GM18499 (cell line): Measurements from ENCODE around the gene LMAN1.

Experiments used
- ATAC-seq: cut with Tn5 transposase; IDR thresholded peaks from one replicate; pipeline ENCODE4 v1.9.1; 2021; ENCODE audit warnings: moderate number of reproducible peaks; ENCODE audit not compliant: insufficient read depth, unreplicated experiment

The LMAN1 gene

GRCh38 chr18:59308248-59308937 is 50.7 kb downstream of the LMAN1 start:
- ATAC-seq, result no peak

GRCh38 chr18:59306640-59307039 is 52.4 kb downstream of the LMAN1 start:
- ATAC-seq, result no peak

GRCh38 chr18:59305295-59305694 is 53.8 kb downstream of the LMAN1 start:
- no peak for ATAC-seq

DNA sequence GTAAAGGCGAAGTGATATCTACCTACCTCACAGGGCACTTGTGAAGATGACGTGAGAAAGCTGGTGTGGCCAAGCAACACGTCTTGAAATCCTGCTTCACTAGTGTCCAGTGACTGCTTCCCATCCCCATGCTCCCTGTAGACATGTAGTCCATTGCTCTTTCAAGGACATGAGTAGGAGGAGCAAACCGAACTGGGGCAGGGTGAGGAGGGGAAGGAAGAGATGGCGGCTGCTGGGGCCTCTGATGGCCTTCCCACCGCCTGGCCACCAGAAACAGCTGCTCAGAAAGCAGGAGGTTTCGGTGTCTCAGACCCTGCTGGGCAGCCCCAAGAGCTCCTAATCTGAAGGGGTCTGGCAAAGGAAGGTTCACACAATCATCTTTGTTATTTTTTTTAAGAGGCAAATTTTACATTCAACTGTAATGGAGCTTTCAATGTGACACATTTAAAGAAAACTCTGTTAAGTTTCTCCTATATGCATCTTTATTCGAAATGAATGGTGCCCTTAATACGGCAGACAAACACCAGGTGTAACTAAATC is 55.3 kb downstream of the LMAN1 start:
- ATAC-seq, result no peak

DNA sequence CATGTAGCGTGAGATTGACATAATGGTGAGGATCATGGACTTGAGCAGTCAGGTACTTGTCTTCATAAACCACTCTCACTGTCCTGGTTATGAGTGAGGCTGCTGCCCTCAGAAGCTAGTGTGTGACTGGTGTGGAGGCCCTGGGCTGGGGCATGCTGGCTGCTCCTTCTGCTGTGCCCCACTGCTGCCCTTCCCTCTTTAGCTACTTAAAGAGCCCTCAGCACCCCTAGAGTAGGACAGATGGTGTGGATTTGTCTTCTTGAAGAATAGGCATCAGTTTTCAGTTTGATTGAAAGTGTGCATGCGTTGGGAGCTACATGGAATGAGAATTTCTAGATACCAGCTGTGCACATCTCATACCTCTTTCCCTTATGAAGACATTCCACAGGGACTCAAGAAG is 56.1 kb downstream of the LMAN1 start:
- no peak for ATAC-seq

GRCh38 chr18:59301929-59302328 is 57.1 kb downstream of the LMAN1 start:
- no peak for ATAC-seq

- no peak for ATAC-seq
Measured at GRCh38 chr18:59300676-59301285, 58.3 kb downstream of the LMAN1 start.

GRCh38 chr18:59298871-59299270 is 60.2 kb downstream of the LMAN1 start:
- ATAC-seq, result no peak

DNA sequence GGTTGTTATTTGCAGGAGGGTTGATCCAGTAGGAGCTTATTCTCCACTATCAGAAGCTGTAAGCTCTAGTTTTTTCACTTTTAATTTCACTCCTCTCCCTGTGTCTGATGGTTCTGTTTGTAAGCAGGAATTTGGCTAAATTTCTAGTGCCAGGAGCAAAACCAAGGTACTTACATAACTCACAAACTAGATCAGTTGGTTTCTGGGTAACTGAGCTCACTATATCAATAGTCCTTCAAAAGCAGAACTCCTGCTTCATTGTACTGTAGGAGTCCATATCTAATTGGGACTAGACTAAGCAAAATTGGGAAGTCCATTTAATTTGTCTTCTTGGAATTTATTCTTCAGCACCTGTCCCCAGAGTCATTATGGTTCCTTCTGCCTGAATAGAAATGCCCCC is 65.7 kb downstream of the LMAN1 start:
- no peak for ATAC-seq

DNA sequence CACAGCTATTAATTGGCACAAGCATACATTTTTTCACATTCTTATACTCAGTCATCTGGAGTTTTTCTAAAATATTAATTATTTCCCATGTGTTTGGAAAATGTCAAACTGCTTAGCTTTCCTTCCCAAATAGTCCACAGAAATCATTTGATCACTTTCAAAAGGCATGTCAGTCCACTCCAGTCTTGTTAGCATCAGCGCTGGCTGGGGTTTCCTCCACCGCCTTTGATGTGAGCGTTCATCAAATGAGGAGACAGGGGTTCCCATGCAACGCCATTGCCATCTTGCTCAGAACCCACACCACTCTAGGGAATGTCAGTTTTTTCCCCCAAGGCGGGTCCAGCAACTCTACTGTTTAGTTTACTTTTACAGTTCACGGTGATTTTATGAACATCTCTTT is 72.7 kb downstream of the LMAN1 start:
- ATAC-seq, result no peak

GRCh38 chr18:59282341-59282740 is 76.7 kb downstream of the LMAN1 start:
- no peak for ATAC-seq

DNA sequence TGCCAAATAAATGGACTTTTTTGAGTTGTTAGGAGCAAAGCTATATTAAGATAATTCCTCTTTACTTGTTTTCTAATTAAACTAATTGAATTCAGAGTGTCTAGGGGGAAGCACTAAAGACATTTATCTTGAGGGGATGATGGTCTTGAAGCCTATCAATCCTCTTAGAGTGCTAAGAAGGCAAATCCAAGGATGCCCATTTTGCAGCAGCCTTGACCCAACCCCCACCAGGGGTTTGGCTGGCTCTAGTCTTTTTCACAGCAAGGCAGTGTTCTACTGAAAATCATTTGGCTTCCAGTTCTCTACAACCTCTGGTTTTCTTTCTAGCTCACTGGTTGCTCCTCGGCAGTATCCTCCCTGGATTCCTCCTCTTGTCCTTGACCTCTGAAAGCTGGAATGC is 79.3 kb downstream of the LMAN1 start:
- no peak for ATAC-seq

DNA sequence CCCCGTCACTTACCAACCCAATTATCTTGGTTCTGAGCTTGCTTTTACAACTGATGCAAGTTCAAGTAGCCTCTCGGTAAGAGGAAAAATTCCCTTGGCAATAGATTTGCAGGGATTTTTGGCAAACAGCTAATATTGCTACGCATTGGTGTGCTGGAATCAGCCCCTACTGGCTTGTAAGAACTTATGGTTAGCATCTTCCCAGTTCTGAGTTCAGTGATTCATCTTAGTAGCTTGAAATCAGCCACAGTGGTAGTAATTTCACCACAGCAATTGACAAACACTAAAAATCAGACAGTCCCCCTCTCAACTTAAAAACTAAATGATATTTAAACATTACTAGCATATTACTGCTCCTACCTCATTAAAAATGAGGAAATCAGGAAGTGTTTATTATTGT is 79.9 kb downstream of the LMAN1 start:
- no peak for ATAC-seq

GRCh38 chr18:59278793-59279192 is 80.3 kb downstream of the LMAN1 start:
- ATAC-seq, result no peak
